ENCODE results near the gene CRIP2. TPM values are rescaled to one million over a fixed set of nuclear protein-coding genes. Genes with fewer than 3 reads are reported as not detected.

CRIP2 gene
- total and polyA plus RNA-seq, 2 of the 13 experiments (the other 11 are each of a cell fraction or from before 2014, with no cell fraction given) = 31.6 to 37.9 TPM

GRCh38 chr14:105473033-105473676 lies 1.5 kb upstream of the CRIP2 start:
- Histone ChIP-seq H3K4me3 (replicated peaks in 1 of 3; ENCODE audit: insufficient read depth in 1 of 3, low read depth in 2 of 3, low read length in 3 of 3) (peak overlapping the region in 1 of 3 experiments; percentile 83; a peak in 1 of 6 replicates), H4K20me1 (ENCODE audit: insufficient read depth, low read length) (0 out of 2 replicates have a peak, but pooled peaks cover 2% of the 10 kb centered on the region), H3K27me3 (ENCODE audit: control insufficient read depth in 1 of 2, insufficient read depth in 2 of 2, low read length in 2 of 2) (peaks cover 0 to 4% of the 10 kb centered on the region in 2 experiments; a peak in 2 of 5 replicates), H3K4me1 (ENCODE audit: insufficient read depth, low read length) (peaks cover 33% of the 10 kb centered on the region), H3K9me3 (ENCODE audit: low read length) (no peaks in the 10 kb centered on the region), H2AFZ (ENCODE audit: low read length) (no peak overlapping the region), H3K36me3 (replicated peaks in 1 of 2; ENCODE audit: control insufficient read depth in 1 of 2, insufficient read depth in 2 of 2, low read length in 2 of 2) (peaks cover 0 to 1% of the 10 kb centered on the region in 2 experiments; a peak in 1 of 5 replicates), H3K27ac (ENCODE audit: extremely low read length, insufficient read depth, low read length) (no peak overlapping the region), H3K9ac (ENCODE audit: insufficient read depth, low read depth, low read length) (0 out of 2 replicates have a peak overlapping the region, but pooled peaks have one; percentile 63), H3K79me2 (ENCODE audit: insufficient read depth, low read length) (no peaks in the 10 kb centered on the region), H3K4me2 (ENCODE audit: low read depth, low read length) (peak overlapping the region; percentile 74)
- ATAC-seq (no peak), FAIRE-seq (no peak), DNase-seq (ENCODE audit: low spot score) (no peak)
- intact Hi-C loops (cut with micrococcal nuclease; ENCODE audit: unreplicated experiment) = no loop called here
- ChIA-PET CTCF (ENCODE audit: low intra/inter-chr PET ratio, low total read pairs) (no interaction called here), POLR2A (no interaction called here)
- TF ChIP-seq MATR3 (CRISPR knock-in tag; IDR thresholded peaks at IDR 0.05) (no peak), POLR2AphosphoS5 (IDR thresholded peaks at IDR 0.05; ENCODE audit: low read depth, low read length) (no peak), ZNF737 (CRISPR knock-in tag; IDR thresholded peaks at IDR 0.05; ENCODE audit: borderline replicate concordance) (no peak), CHCHD3 (CRISPR knock-in tag; IDR thresholded peaks at IDR 0.05) (no peak), ZNF574 (CRISPR knock-in tag; IDR thresholded peaks at IDR 0.05) (no peak), NFKB2 (CRISPR knock-in tag; IDR thresholded peaks at IDR 0.05; ENCODE audit: borderline replicate concordance) (no peak)
- BruUV-seq (replicated peaks) = no TSS peak
- in situ Hi-C loops (cut with HindIII; ENCODE audit: extremely low pct_ligation_motif_present, low pct_unique_long_range_greater_than_20kb) = no loop called here
- 0% methylated on average over 3 of the region's 7 CpGs for WGBS (ENCODE audit: low lambda C conversion rate)

Measured in HepG2 (cell line).